ENCODE data around the gene GNL1. TPM values are rescaled to one million over a fixed set of nuclear protein-coding genes. Genes with fewer than 3 reads are reported as not detected.

GNL1 gene
- total and polyA plus RNA-seq, 2 experiments from 2014 or later = 16.1 to 33.9 TPM

DNA sequence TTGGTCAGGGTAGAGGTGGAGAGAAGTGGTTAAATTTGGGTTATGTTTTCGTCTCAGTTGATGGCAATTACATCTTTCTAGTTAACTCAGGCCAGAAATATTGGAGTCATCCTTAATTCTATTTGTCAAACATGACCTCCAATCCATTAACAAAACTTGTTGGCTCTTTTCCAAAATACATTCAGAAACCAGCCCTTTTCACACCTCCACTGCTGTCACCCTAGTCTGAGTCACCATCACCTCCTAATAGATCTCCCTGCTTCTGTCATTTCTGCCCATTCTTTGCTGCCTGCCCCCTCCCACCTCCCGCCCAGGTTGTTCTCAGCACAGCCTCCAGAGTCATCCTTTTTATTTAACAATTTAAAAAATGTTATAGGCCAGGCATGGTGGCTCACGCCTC is 12.0 kb upstream of the GNL1 start:
- TF ChIP-seq, protein P1, sequence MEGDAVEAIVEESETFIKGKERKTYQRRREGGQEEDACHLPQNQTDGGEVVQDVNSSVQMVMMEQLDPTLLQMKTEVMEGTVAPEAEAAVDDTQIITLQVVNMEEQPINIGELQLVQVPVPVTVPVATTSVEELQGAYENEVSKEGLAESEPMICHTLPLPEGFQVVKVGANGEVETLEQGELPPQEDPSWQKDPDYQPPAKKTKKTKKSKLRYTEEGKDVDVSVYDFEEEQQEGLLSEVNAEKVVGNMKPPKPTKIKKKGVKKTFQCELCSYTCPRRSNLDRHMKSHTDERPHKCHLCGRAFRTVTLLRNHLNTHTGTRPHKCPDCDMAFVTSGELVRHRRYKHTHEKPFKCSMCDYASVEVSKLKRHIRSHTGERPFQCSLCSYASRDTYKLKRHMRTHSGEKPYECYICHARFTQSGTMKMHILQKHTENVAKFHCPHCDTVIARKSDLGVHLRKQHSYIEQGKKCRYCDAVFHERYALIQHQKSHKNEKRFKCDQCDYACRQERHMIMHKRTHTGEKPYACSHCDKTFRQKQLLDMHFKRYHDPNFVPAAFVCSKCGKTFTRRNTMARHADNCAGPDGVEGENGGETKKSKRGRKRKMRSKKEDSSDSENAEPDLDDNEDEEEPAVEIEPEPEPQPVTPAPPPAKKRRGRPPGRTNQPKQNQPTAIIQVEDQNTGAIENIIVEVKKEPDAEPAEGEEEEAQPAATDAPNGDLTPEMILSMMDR (IDR thresholded peaks at IDR 0.05; ENCODE audit: low read depth, low read length) = no peak
- no peak for DNase-seq (ENCODE audit: low read depth in 1 of 2, low spot score in 1 of 2)
- Histone ChIP-seq H3K36me3 (no peaks in the 10 kb centered on the region), H3K4me1 (ENCODE audit: low read depth) (peaks cover 8% of the 10 kb centered on the region), H3K27ac (no peak overlapping the region), H3K9me3 (ENCODE audit: low read depth) (no peaks in the 10 kb centered on the region), H3K4me3 (no peak overlapping the region), H3K27me3 (no peaks in the 10 kb centered on the region)

DNA sequence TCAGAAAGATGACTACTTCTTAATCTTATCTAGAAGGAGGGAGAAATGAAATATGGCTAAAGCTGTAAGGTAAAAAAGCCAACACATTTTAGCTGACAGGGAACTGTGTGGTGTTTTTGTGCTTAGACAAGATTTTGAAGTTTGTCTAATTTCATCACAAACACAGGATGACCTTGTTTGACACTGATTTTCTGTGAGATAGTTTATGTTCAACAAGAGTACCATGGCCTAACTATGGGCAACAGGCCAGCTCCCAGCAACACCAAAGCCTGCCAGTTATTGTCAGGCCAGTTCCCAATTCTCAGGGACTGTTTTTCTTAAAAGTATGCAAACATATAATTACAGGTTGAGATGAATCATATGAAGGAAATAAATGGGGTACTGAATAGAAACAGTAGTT is 9.5 kb upstream of the GNL1 start:
- Histone ChIP-seq H3K27me3 (no peaks in the 10 kb centered on the region), H3K9me3 (ENCODE audit: low read depth) (no peaks in the 10 kb centered on the region), H3K4me3 (no peak overlapping the region), H3K4me1 (ENCODE audit: low read depth) (no peaks in the 10 kb centered on the region), H3K27ac (no peak overlapping the region), H3K36me3 (peaks cover 7% of the 10 kb centered on the region)
- TF ChIP-seq, protein P1 (IDR thresholded peaks at IDR 0.05; ENCODE audit: low read depth, low read length) = no peak
- peak in 1 of 2 donors; percentile 45 for DNase-seq (ENCODE audit: low read depth in 1 of 2, low spot score in 1 of 2)

DNA sequence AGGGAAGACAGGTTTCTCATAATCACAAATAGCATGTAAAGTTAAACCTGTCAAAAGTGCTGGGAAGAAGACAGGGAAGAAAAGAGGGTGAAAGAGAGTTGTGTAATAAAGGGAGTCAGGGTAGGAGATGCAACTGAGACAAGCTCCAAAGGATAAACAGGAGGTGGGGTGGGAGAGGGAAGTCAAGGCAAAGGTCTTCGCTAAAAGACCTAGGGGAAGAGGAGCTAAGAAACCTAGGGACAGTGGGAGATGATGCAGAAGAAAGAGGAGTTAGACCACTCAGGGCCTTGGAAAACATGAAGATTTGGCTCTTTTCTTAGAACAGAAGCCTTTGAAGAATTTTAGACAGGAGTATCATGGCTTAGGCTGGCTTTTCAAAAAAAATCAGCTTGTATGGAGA is 7.8 kb upstream of the GNL1 start:
- Histone ChIP-seq H3K27me3 (no peaks in the 10 kb centered on the region), H3K4me3 (no peak overlapping the region), H3K4me1 (ENCODE audit: low read depth) (no peaks in the 10 kb centered on the region), H3K9me3 (ENCODE audit: low read depth) (no peaks in the 10 kb centered on the region), H3K27ac (no peak overlapping the region), H3K36me3 (peaks cover 7% of the 10 kb centered on the region)
- DNase-seq (ENCODE audit: low read depth in 1 of 2, low spot score in 1 of 2) = no peak
- TF ChIP-seq, protein P1 (IDR thresholded peaks at IDR 0.05; ENCODE audit: low read depth, low read length) = no peak

DNA sequence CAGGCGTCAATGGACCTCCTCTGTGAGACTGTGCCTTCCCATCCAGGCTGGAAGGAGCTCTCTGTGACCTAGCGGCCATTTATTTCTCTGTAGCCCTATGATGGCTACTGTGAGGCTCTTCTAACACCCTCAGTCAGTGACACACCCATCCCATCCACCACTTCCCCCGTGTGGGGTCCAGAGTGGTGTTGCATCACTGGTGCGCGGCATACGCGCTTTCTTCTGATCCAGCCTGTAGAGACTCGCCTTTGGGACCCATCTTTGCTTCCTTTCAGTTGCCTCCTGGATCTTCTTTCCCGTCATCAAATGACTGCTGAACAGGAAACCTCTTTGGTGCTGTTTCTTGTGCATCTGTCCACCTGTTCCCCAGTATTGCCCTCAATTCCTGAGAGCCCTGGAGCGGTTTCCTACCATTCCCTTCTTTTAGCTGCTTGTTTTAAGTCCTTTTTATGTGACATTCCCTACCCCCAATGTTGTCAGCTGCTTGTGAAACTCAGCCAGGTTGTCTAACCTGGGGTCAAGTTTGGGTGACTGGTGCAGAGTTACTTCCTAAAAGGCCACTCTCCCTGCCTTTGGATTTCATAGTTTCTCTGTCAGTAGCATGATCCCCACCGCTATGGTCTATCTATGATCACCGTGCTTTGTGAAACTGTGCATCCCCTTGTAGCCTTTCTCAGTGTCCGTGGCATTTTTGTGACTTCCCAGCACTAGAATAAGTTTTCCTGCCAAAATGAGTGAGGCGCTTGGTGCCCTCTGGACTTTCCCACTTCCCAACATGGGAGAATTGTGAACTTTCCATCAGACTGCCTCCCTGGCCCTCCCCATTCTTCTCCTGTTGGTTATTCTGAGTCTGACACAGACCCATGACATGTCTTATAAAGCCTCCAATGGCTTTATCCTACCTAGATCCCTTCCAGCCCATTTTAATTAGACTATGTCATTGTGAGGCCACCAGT is 6.5 kb upstream of the GNL1 start:
- H3K4me1 ChIP-seq (ENCODE audit: low read depth) = peaks cover 7% of the 10 kb centered on the region
- H3K27ac ChIP-seq = no peak overlapping the region
- TF ChIP-seq, protein P1 (IDR thresholded peaks at IDR 0.05; ENCODE audit: low read depth, low read length) = no peak
- H3K4me3 ChIP-seq = no peak overlapping the region
- no peak for DNase-seq (ENCODE audit: low read depth in 1 of 2, low spot score in 1 of 2)
- no peaks in the 10 kb centered on the region for H3K27me3 ChIP-seq
- no peaks in the 10 kb centered on the region for H3K9me3 ChIP-seq (ENCODE audit: low read depth)
- H3K36me3 ChIP-seq = peaks cover 7% of the 10 kb centered on the region

DNA sequence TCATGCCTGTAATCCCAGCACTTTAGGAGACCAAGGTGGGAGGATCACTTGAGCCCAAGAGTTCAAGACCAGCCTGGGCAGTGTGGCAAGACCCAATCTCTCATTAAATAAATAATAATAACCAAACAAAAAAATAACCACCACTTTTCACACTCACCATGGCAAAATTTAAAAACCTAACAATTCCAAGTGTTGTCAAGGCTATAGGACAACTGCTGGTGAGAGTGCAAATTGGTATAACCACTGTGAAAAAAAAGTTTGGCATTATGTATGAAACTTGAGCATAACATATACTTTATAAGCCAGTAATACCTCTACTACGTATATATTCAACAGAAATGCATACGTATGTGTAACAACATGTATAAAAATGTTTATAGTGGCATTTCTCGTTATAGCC is 4.6 kb upstream of the GNL1 start:
- no peak overlapping the region for H3K27ac ChIP-seq
- H3K27me3 ChIP-seq = no peaks in the 10 kb centered on the region
- peaks cover 7% of the 10 kb centered on the region for H3K4me1 ChIP-seq (ENCODE audit: low read depth)
- H3K36me3 ChIP-seq = peaks cover 7% of the 10 kb centered on the region
- TF ChIP-seq, protein P1 (IDR thresholded peaks at IDR 0.05; ENCODE audit: low read depth, low read length) = no peak
- DNase-seq (ENCODE audit: low read depth in 1 of 2, low spot score in 1 of 2) = no peak
- no peaks in the 10 kb centered on the region for H3K9me3 ChIP-seq (ENCODE audit: low read depth)
- H3K4me3 ChIP-seq = no peak overlapping the region
